K562 (cell line): ENCODE measurements around the gene ARPC2. TPM values are rescaled to one million over a fixed set of nuclear protein-coding genes. Genes with fewer than 3 reads are reported as not detected.

ENCODE experiments used
- ATAC-seq: fragments of 200-7000 bp; cut with Tn5 transposase; 3 replicates; pipeline ENCODE4 v1.9.1; 2020; ENCODE audit warnings: moderate library complexity
- BruUV-seq: library from RNA; stranded (reverse); fragments of 400-500 nt; replicated peaks from 2 replicates; lab custom pipeline; 2021; lab: Mats Ljungman, UMichigan
- CTCF ChIA-PET: fragments of 300-600 bp; formaldehyde crosslinking; extraction: SDS; loops from one replicate; lab custom pipeline; 2021; ENCODE audit warnings: low intra/inter-chr PET ratio; lab: Yijun Ruan, JAX
- POLR2A ChIA-PET: fragments of 300-600, 350-650 bp; sonication (Branson Sonifier 250); formaldehyde crosslinking; extraction: SDS; loops from one replicate; lab custom pipeline; 2021; ENCODE audit warnings: antibody characterized with exemption, inconsistent platforms; lab: Yijun Ruan, JAX
- DNase-seq, 4 experiments: peaks; one replicate each; pipeline versions ENCODE4 v3.0.0 to v3.0.0-alpha.2; 2011 to 2018; ENCODE audit warnings: low spot score in 3 of 4, mixed read lengths in 3 of 4; ENCODE audit errors: extremely low read depth in 1 of 4
- FAIRE-seq: peaks from 2 replicates; lab custom pipeline; 2011; peaks lifted over from hg19 to GRCh38; lab: Jason Lieb, UNC
- H2AFZ ChIP-seq: 2 replicates; pipeline ENCODE4 v1.6.0; 2011; ENCODE audit warnings: low read depth, low read length, control low read depth, inconsistent platforms
- H3K27ac ChIP-seq: fragments of 200-600 bp; 3 replicates; pipeline ENCODE4 v1.8.0; 2011; ENCODE audit warnings: low read depth, mild to moderate bottlenecking, control low read depth, inconsistent platforms, low read length, moderate library complexity, mixed read lengths; ENCODE audit errors: extremely low read depth
- H3K27me3 ChIP-seq, 2 experiments: fragments of 300-600 bp in 1 of 2; 2 replicates in 1 of 2; 3 replicates in 1 of 2; pipeline versions ENCODE4 v1.6.0 to v1.8.0; 2011; ENCODE audit warnings: inconsistent platforms in 2 of 2, low read length in 2 of 2, mild to moderate bottlenecking in 1 of 2, mixed read lengths in 1 of 2, moderate library complexity in 1 of 2; ENCODE audit not compliant: control insufficient read depth in 2 of 2, insufficient read depth in 2 of 2
- H3K36me3 ChIP-seq: fragments of 300-600 bp; 3 replicates; pipeline ENCODE4 v1.8.0; 2011; ENCODE audit warnings: mild to moderate bottlenecking, low read length, inconsistent platforms; ENCODE audit not compliant: control insufficient read depth, insufficient read depth
- H3K4me1 ChIP-seq, 2 experiments: fragments of 200-600 bp in 1 of 2; replicated peaks in 1 of 2; 2 replicates in 1 of 2; 3 replicates in 1 of 2; pipeline versions ENCODE4 v1.5.1 to v1.8.0; 2011; ENCODE audit warnings: inconsistent platforms in 2 of 2, low read length in 2 of 2, mild to moderate bottlenecking in 1 of 2, mixed read lengths in 1 of 2, moderate library complexity in 1 of 2; ENCODE audit not compliant: control insufficient read depth in 2 of 2, insufficient read depth in 2 of 2
- H3K4me2 ChIP-seq: 2 replicates; pipeline ENCODE4 v1.6.1; 2011; ENCODE audit warnings: low read length, control low read depth, inconsistent platforms, mixed read lengths; ENCODE audit not compliant: insufficient read depth
- H3K4me3 ChIP-seq: fragments of 200-600 bp; sonication (generic), shearing (Covaris generic); 2 replicates; pipeline ENCODE4 v1.5.1; 2016; ENCODE audit warnings: control low read depth, inconsistent platforms
- H3K79me2 ChIP-seq: fragments of 200-600 bp; 3 replicates; pipeline ENCODE4 v1.8.0; 2011; ENCODE audit warnings: low read length, inconsistent platforms; ENCODE audit not compliant: control insufficient read depth, insufficient read depth
- H3K9ac ChIP-seq, 2 experiments: 2 replicates each; pipeline versions ENCODE4 v1.6.0 to v1.6.1; 2011; ENCODE audit warnings: low read depth in 2 of 2, low read length in 2 of 2, control low read depth in 1 of 2, inconsistent platforms in 1 of 2, mild to moderate bottlenecking in 1 of 2, mixed read lengths in 1 of 2; ENCODE audit not compliant: insufficient read depth in 1 of 2
- H3K9me1 ChIP-seq: one replicate; pipeline ENCODE4 v1.6.0; 2011; ENCODE audit warnings: inconsistent platforms, mild to moderate bottlenecking, low read length, moderate library complexity; ENCODE audit not compliant: control insufficient read depth, insufficient read depth
- H3K9me3 ChIP-seq: replicated peaks from 2 replicates; pipeline ENCODE4 v1.5.1; 2011; ENCODE audit warnings: low read depth, low read length, inconsistent platforms; ENCODE audit not compliant: control insufficient read depth, insufficient read depth
- H4K20me1 ChIP-seq: replicated peaks from 2 replicates; pipeline ENCODE4 v1.6.1; 2011; ENCODE audit warnings: low read length, inconsistent platforms, mixed read lengths; ENCODE audit not compliant: control insufficient read depth, insufficient read depth
- CC2D1A ChIP-seq: fragments of 450-650 bp; IDR thresholded peaks from 2 replicates; pipeline ENCODE4 v1.6.1; 2017; ENCODE audit warnings: mild to moderate bottlenecking
- EP400 ChIP-seq: fragments of 450-650 bp; IDR thresholded peaks from 2 replicates; pipeline ENCODE4 v1.6.1; 2017; ENCODE audit warnings: antibody characterized with exemption, mild to moderate bottlenecking, moderate library complexity
- NFATC3 ChIP-seq: fragments of 450-650 bp; IDR thresholded peaks from 2 replicates; pipeline ENCODE4 v1.6.1; 2017; ENCODE audit warnings: mild to moderate bottlenecking
- POU5F1 ChIP-seq: fragments of 150-350 bp; IDR thresholded peaks from 2 replicates; pipeline ENCODE4 v1.6.1; 2014; ENCODE audit warnings: borderline replicate concordance, low read length, low read depth, mild to moderate bottlenecking; ENCODE audit not compliant: partially characterized antibody
- PRPF4 ChIP-seq: fragments of 200-400 bp; formaldehyde crosslinking; IDR thresholded peaks from one replicate; pipeline ENCODE4 v1.6.1; 2017; ENCODE audit warnings: low read length, low read depth, mild to moderate bottlenecking; ENCODE audit not compliant: insufficient read depth, poor library complexity, severe bottlenecking
- STAG1 ChIP-seq: sonication (generic); formaldehyde crosslinking; IDR thresholded peaks from 2 replicates; pipeline ENCODE4 v1.5.0; 2020; ENCODE audit warnings: missing genetic modification reagents, borderline replicate concordance
- ZNF780A ChIP-seq: fragments of 250-450 bp; sonication (Bioruptor Pico); IDR thresholded peaks from 2 replicates; pipeline ENCODE4 v1.5.0; 2021; ENCODE audit warnings: mild to moderate bottlenecking
- WGBS: fragments of 100-300 bp; shearing (Covaris generic); methylation state at CpG from one replicate; pipeline ENCODE4 v1.1.6; 2016; ENCODE audit warnings: low coverage, mixed read lengths; ENCODE audit not compliant: insufficient coverage; ENCODE audit errors: missing lambda C conversion rate; 5-methylcytosine and 5-hydroxymethylcytosine counted together
- in situ Hi-C: fragments of 300-500 bp; cut with MboI; formaldehyde crosslinking; loops from 4 replicates; pipeline ENCODE4 v1.15.0; 2018; ENCODE audit warnings: inconsistent platforms, mixed read lengths
- intact Hi-C: fragments of 100-400 bp; cut with micrococcal nuclease; formaldehyde crosslinking; loops from 2 replicates; pipeline ENCODE4 v1.14.2; 2022
- polyA plus RNA-seq, 8 experiments: library from polyadenylated mRNA; depleted of rRNA in 4 of 8; stranded (reverse) in 5 of 8; unstranded in 3 of 8; fragments of >200 nt; fragmentation: Nextera tagmentation in 2 of 8; fragmentation: Illumina TruSeq in 1 of 8; extraction: Ambion mirVana in 2 of 8; extraction: Trizol in 1 of 8; gene quantifications; 2 replicates each; pipeline versions ENCODE4 v1.2.1 to v1.2.3, GENCODE V29; 2011 to 2014; ENCODE audit warnings: inconsistent platforms in 1 of 8, missing spikeins in 1 of 8
- total RNA-seq, 7 experiments: library from RNA; depleted of rRNA in 6 of 7; stranded (reverse); fragments of >200 nt in 6 of 7; fragmentation: Illumina TruSeq in 2 of 7; extraction: Trizol in 2 of 7; gene quantifications; 2 replicates each; pipeline versions ENCODE4 v1.2.1 to v1.2.3, GENCODE V29; 2011 to 2021; ENCODE audit warnings: low replicate concordance in 1 of 7
- TF ChIP-seq, protein P1 (sequence below): fragments of 450-650 bp; IDR thresholded peaks from 2 replicates; pipeline ENCODE4 v1.6.1; 2016; ENCODE audit warnings: missing biosample characterization, missing genetic modification characterization

Gene ARPC2
- total and polyA plus RNA-seq, 9 of the 15 experiments (the other 6 are each of a cell fraction or from before 2014, with no cell fraction given) = 81.9 to 187 (median 103) TPM

DNA sequence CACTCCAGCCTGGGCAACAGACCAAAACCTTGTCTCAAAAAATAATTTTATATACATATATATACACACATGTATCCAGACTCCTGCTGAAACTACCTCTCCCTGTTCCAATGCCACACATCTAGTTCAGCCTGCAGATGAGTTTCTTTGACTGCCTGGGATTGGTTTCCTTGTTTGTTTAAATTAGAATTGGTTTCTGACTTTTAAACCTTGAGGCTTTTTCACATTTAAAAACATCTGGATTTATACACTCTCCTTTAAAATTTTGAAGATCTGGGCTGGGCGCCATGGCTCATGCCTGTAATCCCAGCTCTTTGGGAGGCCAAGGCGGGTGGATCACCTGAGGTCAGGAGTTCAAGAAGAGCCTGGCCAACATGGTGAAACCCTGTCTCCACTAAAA, 28.5 kb upstream of the ARPC2 start:
- ChIA-PET CTCF (interaction anchor here (0.7 kb wide), 1 partner anchor 793 kb away, joined by 4 read pairs; no protein-coding TSS in a partner anchor), POLR2A (no interaction called here)
- no peak overlapping the region for H2AFZ ChIP-seq
- H3K9me1 ChIP-seq = no peaks in the 10 kb centered on the region
- H3K4me2 ChIP-seq = no peak overlapping the region
- no peaks in the 10 kb centered on the region for H3K36me3 ChIP-seq
- H3K79me2 ChIP-seq = no peaks in the 10 kb centered on the region
- H3K4me1 ChIP-seq = peaks cover 0 to 7% of the 10 kb centered on the region in 2 experiments; a peak in 3 of 5 replicates
- FAIRE-seq = no peak
- 60% methylated on average over 1 of the region's 2 CpGs for WGBS
- H3K9ac ChIP-seq = no peak overlapping the region
- no TSS peak for BruUV-seq
- in situ Hi-C loops = no loop called here
- TF ChIP-seq EP400 (no peak), POU5F1 (no peak), CC2D1A (no peak)
- H3K27me3 ChIP-seq = no peaks in the 10 kb centered on the region
- intact Hi-C loops = loop anchor here (10.0 kb wide), 1 partner anchor 276 kb away; no protein-coding TSS in a partner anchor
- ATAC-seq = no peak
- no peak for DNase-seq
- no peak overlapping the region for H3K27ac ChIP-seq
- H3K4me3 ChIP-seq = no peak overlapping the region
- H3K9me3 ChIP-seq = no peaks in the 10 kb centered on the region
- no peaks in the 10 kb centered on the region for H4K20me1 ChIP-seq

GRCh38 chr2:218192902-218193430, 24.0 kb upstream of the ARPC2 start:
- intact Hi-C loops = no loop called here
- CTCF ChIA-PET = no interaction called here
- no peak for FAIRE-seq

More at GRCh38 chr2:218192902-218193430, 24.0 kb upstream of the ARPC2 start:
- Histone ChIP-seq H3K4me2 (no peak overlapping the region), H3K79me2 (no peaks in the 10 kb centered on the region), H2AFZ (no peak overlapping the region), H3K9me1 (no peaks in the 10 kb centered on the region), H3K27ac (no peak overlapping the region), H3K4me3 (no peak overlapping the region), H3K27me3 (no peaks in the 10 kb centered on the region), H3K36me3 (no peaks in the 10 kb centered on the region), H3K4me1 (no peaks in the 10 kb centered on the region), H4K20me1 (no peaks in the 10 kb centered on the region), H3K9me3 (no peaks in the 10 kb centered on the region), H3K9ac (no peak overlapping the region)
- POLR2A ChIA-PET = no interaction called here
- DNase-seq (no peak), ATAC-seq (no peak)
- BruUV-seq = no TSS peak
- TF ChIP-seq, protein P1, sequence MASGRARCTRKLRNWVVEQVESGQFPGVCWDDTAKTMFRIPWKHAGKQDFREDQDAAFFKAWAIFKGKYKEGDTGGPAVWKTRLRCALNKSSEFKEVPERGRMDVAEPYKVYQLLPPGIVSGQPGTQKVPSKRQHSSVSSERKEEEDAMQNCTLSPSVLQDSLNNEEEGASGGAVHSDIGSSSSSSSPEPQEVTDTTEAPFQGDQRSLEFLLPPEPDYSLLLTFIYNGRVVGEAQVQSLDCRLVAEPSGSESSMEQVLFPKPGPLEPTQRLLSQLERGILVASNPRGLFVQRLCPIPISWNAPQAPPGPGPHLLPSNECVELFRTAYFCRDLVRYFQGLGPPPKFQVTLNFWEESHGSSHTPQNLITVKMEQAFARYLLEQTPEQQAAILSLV = no peak
- TF ChIP-seq ZNF780A (CRISPR knock-in tag) (no peak), NFATC3 (no peak), PRPF4 (no peak), STAG1 (CRISPR knock-in tag) (no peak)
- in situ Hi-C loops = no loop called here
- WGBS = 5% methylated on average over 3 of the region's 3 CpGs
